ENCODE results near the gene DPM3.

GRCh38 chr1:155104605-155105534 is 35.5 kb downstream of the DPM3 start:
- no peak for TF ChIP-seq CTCF (IDR thresholded peaks at IDR 0.05)
- TF ChIP-seq EP300 (IDR thresholded peaks at IDR 0.05): no peak
- TF ChIP-seq POLR2AphosphoS5 (IDR thresholded peaks at IDR 0.05): no peak
